HG03575 (cell line): ENCODE measurements around the gene TSSC4.
"Not testable (repeated sequence)": the region's sequence is repeated elsewhere in the genome, so short reads cannot be mapped to it uniquely, and the experiment has no call there.

ENCODE experiments used
- ATAC-seq: cut with Tn5 transposase; IDR thresholded peaks from one replicate; pipeline ENCODE4 v1.9.1; 2021; ENCODE audit not compliant: unreplicated experiment, insufficient number of reproducible peaks, low FRiP score; ENCODE audit errors: extremely low read depth

The TSSC4 gene

GRCh38 chr11:2400069-2400761, at the start of gene TSSC4:
TSS of gene TSSC4 (plus strand) at chr11:2400750. CDS start at chr11:2402634, 1,884 bp downstream.
- peak; percentile 54 for ATAC-seq

DNA sequence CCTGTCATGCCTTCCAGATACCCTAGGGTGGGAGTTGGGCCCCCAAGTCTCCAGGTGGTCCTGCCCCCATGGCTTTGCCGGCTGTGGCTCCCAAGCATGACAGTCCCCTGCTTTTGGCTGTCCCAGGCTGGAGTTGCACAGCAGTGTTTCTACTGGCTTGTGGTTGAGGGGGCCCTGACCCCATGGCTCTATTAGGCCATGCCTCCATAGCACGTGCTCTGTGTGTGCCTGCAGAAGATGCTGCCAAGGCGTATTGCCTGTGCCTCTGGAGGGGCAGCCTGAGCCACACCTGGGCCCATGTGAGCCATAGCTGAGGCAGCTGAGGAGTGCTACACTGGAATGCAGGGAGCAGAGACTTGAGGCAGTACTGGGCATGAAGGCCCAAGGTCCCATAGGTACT, 48.8 kb upstream of the TSSC4 start:
- ATAC-seq = no peak

DNA sequence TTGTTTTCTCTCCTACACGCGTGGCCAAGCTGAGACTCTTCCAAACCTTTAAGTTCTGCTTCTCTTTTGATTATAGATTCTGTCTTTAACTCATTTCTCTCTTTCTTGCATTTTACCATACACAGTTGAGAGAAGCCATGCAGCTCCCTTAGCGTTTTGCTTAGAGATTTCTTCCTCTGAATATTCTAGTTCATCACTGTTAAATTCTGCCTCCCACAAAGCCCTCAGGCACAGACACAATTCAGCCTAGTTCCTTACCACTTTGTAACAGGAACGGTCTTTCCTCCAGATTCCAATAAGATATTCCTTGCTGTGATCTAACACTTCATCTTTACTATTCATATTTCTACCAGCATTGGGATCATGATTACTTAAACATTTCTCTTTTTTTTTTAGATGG, 48.1 kb upstream of the TSSC4 start:
- no peak for ATAC-seq

DNA sequence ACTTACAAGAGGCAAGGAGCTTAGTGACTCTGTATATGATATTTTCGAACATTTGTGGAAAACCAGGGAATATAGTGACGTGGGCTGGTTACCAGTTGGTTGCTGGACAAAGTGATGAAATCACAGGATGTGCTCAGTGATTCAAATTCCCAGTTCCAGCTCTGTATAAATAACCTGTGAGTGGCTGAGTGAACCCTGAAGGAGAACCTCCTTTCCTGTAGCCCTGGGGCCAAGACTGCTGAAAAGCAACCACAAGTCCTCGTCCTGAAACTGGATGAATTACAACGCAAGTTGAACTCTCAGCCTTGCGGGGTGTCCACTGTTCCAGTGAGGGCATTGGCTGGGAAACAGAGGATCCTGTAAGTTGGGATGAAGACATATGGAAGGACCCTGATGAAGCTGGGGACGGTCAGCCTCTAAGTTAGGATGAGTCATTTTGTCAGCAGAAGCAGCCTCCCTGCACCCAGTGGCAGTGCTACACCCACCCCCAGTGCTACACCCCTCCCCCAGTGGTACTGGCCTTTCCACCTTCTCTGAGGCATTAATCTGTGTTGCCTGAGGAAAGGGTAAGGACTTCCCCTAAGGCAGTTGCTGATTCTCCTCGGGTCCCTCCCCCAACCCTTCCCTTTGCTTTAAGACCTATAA, 45.4 kb upstream of the TSSC4 start:
- ATAC-seq = no peak

DNA sequence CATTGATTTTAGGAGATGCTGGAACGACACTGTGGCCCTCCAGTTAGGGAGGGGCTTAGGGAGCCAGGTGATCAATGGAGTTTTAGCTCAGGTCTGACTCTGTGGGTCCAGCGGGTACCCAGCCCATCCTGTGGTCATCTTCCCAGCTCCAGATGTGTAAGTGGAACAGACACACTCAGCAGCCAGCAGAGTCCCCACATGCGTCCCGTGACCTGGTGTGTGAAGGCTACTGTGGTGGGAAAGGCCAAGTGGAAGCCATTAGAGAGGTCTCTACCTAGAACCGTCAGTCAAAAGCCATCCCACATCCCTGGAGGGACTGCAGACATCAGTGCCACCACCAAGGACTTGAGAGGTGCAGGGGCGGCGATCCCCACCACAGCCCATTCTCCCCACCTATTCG, 43.3 kb upstream of the TSSC4 start:
- ATAC-seq = no peak

DNA sequence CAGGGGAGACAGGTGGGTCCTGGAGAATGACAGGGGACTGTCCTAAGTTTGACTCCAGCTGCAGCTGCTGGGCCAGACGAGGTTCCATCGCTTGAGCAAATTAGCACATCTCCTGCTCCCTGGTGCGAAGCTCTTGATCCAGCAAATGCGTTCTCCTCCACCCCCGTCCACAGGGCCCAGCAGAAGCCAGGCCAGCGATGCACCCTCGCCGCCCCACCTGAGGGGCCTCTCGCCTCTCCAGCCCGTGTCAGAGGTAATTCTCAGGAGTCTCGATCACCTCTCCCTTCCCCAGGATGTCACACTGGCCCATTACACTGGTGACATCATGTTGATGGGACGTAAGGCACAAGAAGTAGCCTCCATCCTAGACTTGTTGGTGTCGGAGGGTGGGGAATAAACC, 42.9 kb upstream of the TSSC4 start:
- ATAC-seq = not testable (repeated sequence)

- ATAC-seq = no peak
Observed at GRCh38 chr11:2358754-2359442, 41.7 kb upstream of the TSSC4 start.

GRCh38 chr11:2359557-2359956, 41.0 kb upstream of the TSSC4 start:
- ATAC-seq = no peak

DNA sequence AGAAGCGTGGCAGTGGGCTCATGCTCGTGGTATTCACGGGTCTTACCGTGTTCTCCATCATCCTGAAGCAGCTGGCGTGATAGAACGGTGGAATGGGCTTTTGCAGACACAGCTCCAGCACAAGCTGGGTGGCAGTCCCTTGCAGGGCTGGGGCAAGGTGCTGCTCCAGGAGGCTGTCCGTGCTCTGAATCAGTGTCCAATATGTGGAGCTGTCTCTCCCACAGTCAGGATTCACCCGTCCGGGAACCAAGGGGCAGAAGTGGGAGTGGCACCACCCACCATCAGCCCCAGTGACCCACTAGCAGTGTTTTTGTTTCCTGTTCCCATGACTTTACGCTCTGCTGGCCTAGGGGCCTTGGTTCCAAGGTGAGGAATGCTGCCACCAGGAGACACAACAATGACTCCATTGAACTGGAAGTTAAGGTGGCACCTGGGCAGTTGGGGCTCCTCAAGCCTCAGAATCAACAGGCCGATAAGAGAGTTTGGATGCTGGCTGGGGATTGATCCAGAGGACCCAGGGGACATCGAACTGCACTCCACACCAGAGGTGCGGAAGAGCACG, 40.4 kb upstream of the TSSC4 start:
- ATAC-seq = no peak

DNA sequence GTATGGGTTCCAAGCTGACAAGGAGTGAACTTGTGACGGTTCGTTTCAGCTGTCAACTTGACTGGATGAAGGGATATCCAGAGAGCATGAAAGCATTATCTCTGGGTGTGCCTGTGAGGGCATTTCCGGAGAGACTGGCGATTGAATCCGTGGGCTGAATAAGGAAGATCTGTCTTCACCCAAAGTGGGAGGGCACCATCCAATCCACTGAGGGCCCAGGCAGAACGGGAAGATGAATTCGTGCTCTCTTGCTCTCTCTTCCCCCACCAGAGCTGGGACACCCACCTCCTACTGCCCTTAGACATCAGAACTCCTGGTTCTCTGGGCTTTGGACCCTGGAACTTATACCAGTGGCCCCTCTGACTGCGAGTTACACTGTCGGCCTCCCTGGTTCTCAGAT, 39.0 kb upstream of the TSSC4 start:
- ATAC-seq = no peak

- ATAC-seq = no peak
Observed at GRCh38 chr11:2362414-2362813, 38.1 kb upstream of the TSSC4 start.

DNA sequence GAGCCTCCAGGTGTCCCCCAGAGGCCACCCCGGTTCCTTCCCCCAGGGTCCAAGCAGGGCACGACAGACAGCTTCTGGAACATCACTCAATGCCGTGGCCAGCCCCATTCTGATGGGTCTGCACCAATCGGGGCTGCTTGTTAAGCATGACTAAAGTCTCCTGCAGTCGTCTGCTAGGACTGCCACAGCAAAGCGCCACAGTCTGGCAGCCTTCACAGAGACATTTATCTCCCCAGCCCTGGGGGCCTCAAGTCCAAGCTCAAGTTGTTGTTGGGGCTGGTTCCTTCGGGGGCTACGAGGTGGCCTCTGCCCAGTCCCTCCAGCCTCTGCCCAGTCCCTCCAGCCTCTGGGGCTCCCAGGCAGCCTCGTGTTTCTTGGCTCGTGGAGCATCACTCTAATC, 37.4 kb upstream of the TSSC4 start:
- no peak for ATAC-seq

- no peak for ATAC-seq
Observed at GRCh38 chr11:2363577-2364370, 36.8 kb upstream of the TSSC4 start.

DNA sequence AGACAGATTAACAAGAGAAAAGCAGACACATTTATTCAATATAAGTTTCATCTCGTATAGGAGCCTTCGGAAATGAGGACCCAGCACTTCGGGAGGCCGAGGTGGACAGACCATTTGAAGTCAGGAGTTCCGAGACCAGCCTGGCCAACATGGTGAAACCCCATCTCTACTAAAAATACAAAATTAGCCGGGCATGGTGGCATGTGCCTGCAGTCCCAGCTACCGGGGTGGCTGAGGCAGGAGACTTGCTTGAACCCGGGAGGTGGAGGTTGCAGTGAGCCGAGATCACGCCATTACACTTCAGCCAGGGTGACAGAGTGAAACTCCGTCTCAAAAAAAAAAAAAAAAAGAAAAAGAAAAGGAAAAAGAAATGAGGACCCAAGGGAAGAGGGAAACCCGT, 36.2 kb upstream of the TSSC4 start:
- ATAC-seq = not testable (repeated sequence)

- ATAC-seq = no peak
Observed at GRCh38 chr11:2365571-2366210, 34.9 kb upstream of the TSSC4 start.

DNA sequence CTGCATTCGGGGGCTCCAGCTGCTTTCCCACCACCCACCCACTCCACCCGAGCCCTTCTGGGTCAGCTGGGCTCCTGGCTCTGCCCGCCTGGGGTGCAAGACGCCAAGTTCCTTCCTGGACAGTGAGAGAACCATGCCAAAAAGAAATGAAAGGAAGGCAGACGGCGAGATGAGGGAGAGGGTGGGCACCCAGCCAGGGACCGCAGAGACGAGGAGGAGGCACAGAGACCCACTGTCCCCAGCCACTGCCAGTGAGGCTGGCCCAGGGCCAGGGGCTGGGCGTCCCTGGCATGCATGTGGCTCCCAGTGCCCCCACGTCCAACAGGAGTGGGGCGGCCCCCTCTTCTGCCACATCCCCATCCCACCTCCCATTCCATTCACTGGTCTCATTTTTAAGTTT, 34.3 kb upstream of the TSSC4 start:
- no peak for ATAC-seq

- ATAC-seq = no peak
Observed at GRCh38 chr11:2366733-2367132, 33.8 kb upstream of the TSSC4 start.

GRCh38 chr11:2367266-2368160, 33.0 kb upstream of the TSSC4 start:
- no peak for ATAC-seq
